SK-N-SH (cell line): ENCODE data around the gene ZNF407. TPM values are rescaled to one million over a fixed set of nuclear protein-coding genes. Genes with fewer than 3 reads are reported as not detected.

Experiments used
- CTCF ChIA-PET: fragments of 300-600, 350-600 bp; formaldehyde crosslinking; extraction: SDS; loops from one replicate; lab custom pipeline; 2021; lab: Yijun Ruan, JAX
- POLR2A ChIA-PET: fragments of 350-600 bp; sonication (Branson Sonifier 250); formaldehyde crosslinking; extraction: SDS; loops from one replicate; lab custom pipeline; 2020; ENCODE audit warnings: antibody characterized with exemption, inconsistent platforms; lab: Yijun Ruan, JAX
- DNase-seq: peaks from one replicate; pipeline ENCODE4 v3.0.0; 2012
- H2AFZ ChIP-seq: fragments of 200-600 bp; sonication (generic); 2 replicates; pipeline ENCODE4 v1.8.1; 2016; ENCODE audit warnings: antibody characterized with exemption, mild to moderate bottlenecking, low read depth
- H3F3A ChIP-seq: fragments of 200-600 bp; sonication (generic); replicated peaks from 2 replicates; pipeline ENCODE3; 2016; ENCODE audit warnings: antibody characterized with exemption, mild to moderate bottlenecking; ENCODE audit not compliant: insufficient read depth
- H3K27ac ChIP-seq, 2 experiments: fragments of 200-500 bp in 1 of 2; fragments of 200-600 bp in 1 of 2; sonication (Bioruptor generic) in 1 of 2; sonication (generic), shearing (Covaris generic) in 1 of 2; 2 replicates each; pipeline versions ENCODE4 v1.5.1 to v1.6.1; 2014 to 2016; ENCODE audit warnings: low read depth in 2 of 2, inconsistent platforms in 1 of 2, low read length in 1 of 2, mild to moderate bottlenecking in 1 of 2, mixed read lengths in 1 of 2
- H3K27me3 ChIP-seq: fragments of 200-600 bp; sonication (generic), shearing (Covaris generic); 2 replicates; pipeline ENCODE4 v1.6.1; 2016; ENCODE audit warnings: mixed run types; ENCODE audit not compliant: insufficient read depth
- H3K36me3 ChIP-seq, 2 experiments: fragments of 200-500 bp in 1 of 2; fragments of 200-600 bp in 1 of 2; sonication (Bioruptor generic) in 1 of 2; sonication (generic) in 1 of 2; replicated peaks in 1 of 2; 2 replicates each; pipeline versions ENCODE3 to v1.5.1; 2014 to 2016; ENCODE audit warnings: low read length in 1 of 2, mild to moderate bottlenecking in 1 of 2; ENCODE audit not compliant: insufficient read depth in 2 of 2, control insufficient read depth in 1 of 2
- H3K4me1 ChIP-seq, 2 experiments: fragments of 200-500 bp in 1 of 2; fragments of 200-600 bp in 1 of 2; sonication (Bioruptor generic) in 1 of 2; sonication (generic), shearing (Covaris generic) in 1 of 2; 2 replicates each; pipeline versions ENCODE4 v1.5.1 to v1.6.1; 2014 to 2016; ENCODE audit warnings: low read depth in 1 of 2, low read length in 1 of 2, mixed run types in 1 of 2; ENCODE audit not compliant: insufficient read depth in 2 of 2, control insufficient read depth in 1 of 2
- H3K4me2 ChIP-seq: fragments of 200-600 bp; sonication (generic), shearing (Covaris generic); 2 replicates; pipeline ENCODE4 v1.6.1; 2017; ENCODE audit warnings: mixed run types
- H3K4me3 ChIP-seq, 2 experiments: fragments of 200-500 bp in 1 of 2; fragments of 200-600 bp in 1 of 2; sonication (Bioruptor generic) in 1 of 2; sonication (generic), shearing (Covaris generic) in 1 of 2; 2 replicates each; pipeline versions ENCODE4 v1.5.1 to v1.8.1; 2014 to 2016; ENCODE audit warnings: low read depth in 2 of 2, inconsistent platforms in 1 of 2, low read length in 1 of 2, mild to moderate bottlenecking in 1 of 2, mixed read lengths in 1 of 2, moderate library complexity in 1 of 2
- H3K79me2 ChIP-seq: fragments of 200-600 bp; sonication (generic); 2 replicates; pipeline ENCODE4 v1.8.1; 2017; ENCODE audit warnings: mild to moderate bottlenecking; ENCODE audit not compliant: insufficient read depth
- H3K9ac ChIP-seq: fragments of 200-600 bp; sonication (generic); 2 replicates; pipeline ENCODE4 v1.6.1; 2017; ENCODE audit warnings: mixed run types
- H3K9me2 ChIP-seq: fragments of 200-600 bp; sonication (generic); 2 replicates; pipeline ENCODE4 v1.6.1; 2017; ENCODE audit warnings: mixed run types
- H3K9me3 ChIP-seq: fragments of 200-600 bp; sonication (generic); 2 replicates; pipeline ENCODE4 v1.6.1; 2017; ENCODE audit warnings: mixed run types, mild to moderate bottlenecking, moderate library complexity
- H4K20me1 ChIP-seq: fragments of 200-600 bp; sonication (generic); 2 replicates; pipeline ENCODE4 v1.6.1; 2017; ENCODE audit warnings: mild to moderate bottlenecking, mixed run types; ENCODE audit not compliant: insufficient read depth
- CHD2 ChIP-seq: fragments of 150-350 bp; IDR thresholded peaks from 2 replicates; pipeline ENCODE4 v1.6.1; 2018; ENCODE audit warnings: low read length; ENCODE audit not compliant: partially characterized antibody
- EZH2phosphoT487 ChIP-seq: fragments of 200-600 bp; sonication (generic); IDR thresholded peaks from 2 replicates; pipeline ENCODE4 v1.6.1; 2017; ENCODE audit warnings: low read depth, mixed run types, mild to moderate bottlenecking, antibody characterized with exemption, moderate library complexity, borderline replicate concordance
- FOSL2 ChIP-seq: IDR thresholded peaks from 2 replicates; pipeline ENCODE4 v1.4.0; 2012; ENCODE audit warnings: low read depth, mild to moderate bottlenecking, moderate library complexity, borderline replicate concordance
- GABPA ChIP-seq: IDR thresholded peaks from 2 replicates; pipeline ENCODE4 v1.4.0; 2012; ENCODE audit warnings: low read depth, mild to moderate bottlenecking
- GATA2 ChIP-seq: sonication (generic); formaldehyde crosslinking; IDR thresholded peaks from 2 replicates; pipeline ENCODE4 v1.5.0; 2020; ENCODE audit warnings: mild to moderate bottlenecking, missing genetic modification reagents
- MEF2A ChIP-seq: IDR thresholded peaks from 2 replicates; pipeline ENCODE4 v1.4.0; 2012; ENCODE audit warnings: low read depth, borderline replicate concordance
- MXI1 ChIP-seq: IDR thresholded peaks from 2 replicates; pipeline ENCODE4 v1.6.1; 2012; ENCODE audit warnings: mild to moderate bottlenecking, low read depth, low read length, improper control_type of control experiment
- NFIC ChIP-seq: IDR thresholded peaks from 2 replicates; pipeline ENCODE4 v1.4.0; 2012; ENCODE audit warnings: borderline replicate concordance
- NRF1 ChIP-seq: IDR thresholded peaks from 2 replicates; pipeline ENCODE4 v1.6.1; 2012; ENCODE audit warnings: low read depth, mild to moderate bottlenecking, low read length
- POLR2AphosphoS5 ChIP-seq: IDR thresholded peaks from 2 replicates; pipeline ENCODE4 v1.6.1; 2012; ENCODE audit warnings: low read depth, low read length
- RFX5 ChIP-seq: IDR thresholded peaks from 2 replicates; pipeline ENCODE4 v1.6.1; 2012; ENCODE audit warnings: mild to moderate bottlenecking, improper control_type of control experiment, low read length
- RXRA ChIP-seq: IDR thresholded peaks from 2 replicates; pipeline ENCODE4 v1.4.0; 2012; ENCODE audit warnings: low read depth, mild to moderate bottlenecking, borderline replicate concordance
- SIN3A ChIP-seq: IDR thresholded peaks from 2 replicates; pipeline ENCODE4 v1.6.1; 2012; ENCODE audit warnings: low read depth, mild to moderate bottlenecking, low read length, moderate library complexity, borderline replicate concordance
- TAF1 ChIP-seq: IDR thresholded peaks from 2 replicates; pipeline ENCODE4 v1.6.1; 2012; ENCODE audit warnings: low read depth, mild to moderate bottlenecking, low read length, moderate library complexity, borderline replicate concordance
- TCF12 ChIP-seq: IDR thresholded peaks from 2 replicates; pipeline ENCODE4 v1.4.0; 2012
- TEAD4 ChIP-seq: IDR thresholded peaks from 2 replicates; pipeline ENCODE4 v1.4.0; 2012; ENCODE audit warnings: mild to moderate bottlenecking, borderline replicate concordance; ENCODE audit not compliant: insufficient read depth
- YY1 ChIP-seq: IDR thresholded peaks from 2 replicates; pipeline ENCODE4 v1.4.0; 2012; ENCODE audit warnings: low read depth, mild to moderate bottlenecking
- WGBS: methylation state at CpG from one replicate; pipeline ENCODE4 v1.1.6; 2017; ENCODE audit warnings: low lambda C conversion rate; 5-methylcytosine and 5-hydroxymethylcytosine counted together
- polyA plus RNA-seq, 3 experiments: library from polyadenylated mRNA; depleted of rRNA; stranded (reverse); fragments of >200 nt; gene quantifications; 2 replicates each; pipeline ENCODE4 v1.2.3, GENCODE V29; 2012
- TF ChIP-seq, protein P1 (sequence below): IDR thresholded peaks from 2 replicates; pipeline ENCODE4 v1.4.0; 2012; ENCODE audit warnings: low read depth

Gene ZNF407
- polyA plus RNA-seq, 1 of the 3 experiments (the other 2 are of a cell fraction): 2.6 TPM

DNA sequence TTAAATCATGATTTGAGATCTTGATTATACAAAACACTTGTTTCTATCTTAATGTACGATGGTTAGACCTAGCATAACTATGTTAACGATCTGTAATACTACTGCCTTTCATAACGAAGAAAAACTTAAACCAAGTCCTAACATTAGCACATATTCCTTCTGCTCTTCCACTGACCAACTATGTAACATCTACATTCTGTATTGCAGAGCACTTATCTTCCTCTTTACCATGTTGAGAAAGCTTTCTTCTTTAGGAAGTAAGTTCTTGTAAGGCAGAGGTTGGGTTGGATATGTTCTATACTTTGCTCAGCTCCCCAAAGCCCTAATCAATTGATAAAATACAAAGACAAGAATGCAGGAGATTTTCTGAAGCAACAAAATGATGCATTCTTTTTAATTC lies 7.9 kb upstream of the ZNF407 start:
- Histone ChIP-seq H4K20me1 (no peaks in the 10 kb centered on the region), H3K9me2 (no peaks in the 10 kb centered on the region), H3K9me3 (no peaks in the 10 kb centered on the region), H3K4me2 (no peak overlapping the region), H3K27me3 (no peaks in the 10 kb centered on the region; the same call in 1 of the 2 replicates), H2AFZ (no peak overlapping the region), H3K9ac (no peak overlapping the region), H3K4me1 (no peaks in the 10 kb centered on the region; a peak in 1 of 4 replicates), H3K27ac (no peak overlapping the region), H3K79me2 (peaks cover 4% of the 10 kb centered on the region; the same call in 1 of the 2 replicates), H3K36me3 (peaks cover 20 to 27% of the 10 kb centered on the region in 2 experiments), H3F3A (no peaks in the 10 kb centered on the region), H3K4me3 (no peak overlapping the region)
- ChIA-PET CTCF (interaction anchor here (2.2 kb wide), 1 partner anchor 9 kb away, joined by 5 read pairs; no protein-coding TSS in a partner anchor), POLR2A (no interaction called here)
- TF ChIP-seq TAF1 (no peak), POLR2AphosphoS5 (no peak), SIN3A (no peak), GATA2 (CRISPR knock-in tag) (no peak), RXRA (no peak), RFX5 (no peak), TEAD4 (no peak), YY1 (no peak), GABPA (no peak), TCF12 (no peak), EZH2phosphoT487 (no peak), CHD2 (no peak)
- 39% methylated on average over 3 of the region's 3 CpGs for WGBS
- no peak for DNase-seq

GRCh38 chr18:74590671-74591070 lies 7.0 kb upstream of the ZNF407 start:
- Histone ChIP-seq H3K9ac (no peak overlapping the region), H3K27ac (no peak overlapping the region), H3K4me1 (peaks cover 0 to 6% of the 10 kb centered on the region in 2 experiments; a peak in 3 of 4 replicates), H4K20me1 (no peaks in the 10 kb centered on the region), H2AFZ (no peak overlapping the region), H3K79me2 (peaks cover 13% of the 10 kb centered on the region), H3K36me3 (peaks cover 21 to 36% of the 10 kb centered on the region in 2 experiments), H3K27me3 (no peaks in the 10 kb centered on the region; the same call in 1 of the 2 replicates), H3K4me2 (no peak overlapping the region), H3K4me3 (no peak overlapping the region), H3F3A (no peaks in the 10 kb centered on the region), H3K9me3 (no peaks in the 10 kb centered on the region), H3K9me2 (no peaks in the 10 kb centered on the region)
- TF ChIP-seq NFIC: no peak
- no peak for TF ChIP-seq RXRA
- no peak for TF ChIP-seq NRF1
- TF ChIP-seq TAF1: no peak
- no peak for TF ChIP-seq FOSL2
- TF ChIP-seq GATA2 (CRISPR knock-in tag): no peak
- no peak for TF ChIP-seq TEAD4
- TF ChIP-seq CHD2: no peak
- TF ChIP-seq, protein P1, sequence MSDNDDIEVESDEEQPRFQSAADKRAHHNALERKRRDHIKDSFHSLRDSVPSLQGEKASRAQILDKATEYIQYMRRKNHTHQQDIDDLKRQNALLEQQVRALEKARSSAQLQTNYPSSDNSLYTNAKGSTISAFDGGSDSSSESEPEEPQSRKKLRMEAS: no peak
- TF ChIP-seq MEF2A: no peak
- TF ChIP-seq MXI1: no peak
- DNase-seq: no peak
- WGBS: 52% methylated on average over 1 of the region's 1 CpG
- POLR2A ChIA-PET: no interaction called here
- CTCF ChIA-PET: interaction anchor here (1.0 to 2.2 kb wide), 2 partner anchors 10 to 39 kb away, joined by 3 to 5 read pairs; no protein-coding TSS in a partner anchor
